Tibial nerve (tissue), 3 donors: ENCODE data around the gene HLA-DPB1.

ENCODE experiments used
- CTCF ChIP-seq, 5 experiments: fragments of 200-600 bp in 3 of 5; fragments of 450-650 bp in 2 of 5; sonication (generic) in 3 of 5; IDR thresholded peaks; one replicate each; pipeline ENCODE4 v1.5.1; 2016 to 2019; ENCODE audit warnings: antibody characterized with exemption in 5 of 5, mild to moderate bottlenecking in 3 of 5, moderate library complexity in 2 of 5
- POLR2A ChIP-seq, 2 donors: fragments of 450-650 bp; IDR thresholded peaks; one replicate each; pipeline ENCODE4 v1.6.1; 2017; ENCODE audit warnings: antibody characterized with exemption in 2 of 2, mild to moderate bottlenecking in 2 of 2, moderate library complexity in 2 of 2

- no peak for TF ChIP-seq CTCF (IDR thresholded peaks at IDR 0.05)
- TF ChIP-seq POLR2A (IDR thresholded peaks at IDR 0.05) = no peak
These were observed 19.9 kb downstream of the HLA-DPB1 start for GRCh38 chr6:33095681-33096080.
